Endometrial microvascular endothelial cells (primary cell): ENCODE data around the gene C10orf105. TPM values are rescaled to one million over a fixed set of nuclear protein-coding genes. Genes with fewer than 3 reads are reported as not detected.

ENCODE experiments used
- in situ Hi-C: cut with HindIII; loops from 2 replicates; pipeline ENCODE4 v1.10.0; 2017; ENCODE audit warnings: low sequenced_read_pairs, low pct_unique_long_range_greater_than_20kb; ENCODE audit errors: inconsistent ontology term
- total RNA-seq: library from RNA; depleted of rRNA; stranded (reverse); fragments of >200 nt; gene quantifications from one replicate; pipeline ENCODE4 v1.2.3, GENCODE V29; 2015; ENCODE audit errors: inconsistent ontology term

The C10orf105 gene
- total RNA-seq, 1 donor from 2014 or later: not detected

DNA sequence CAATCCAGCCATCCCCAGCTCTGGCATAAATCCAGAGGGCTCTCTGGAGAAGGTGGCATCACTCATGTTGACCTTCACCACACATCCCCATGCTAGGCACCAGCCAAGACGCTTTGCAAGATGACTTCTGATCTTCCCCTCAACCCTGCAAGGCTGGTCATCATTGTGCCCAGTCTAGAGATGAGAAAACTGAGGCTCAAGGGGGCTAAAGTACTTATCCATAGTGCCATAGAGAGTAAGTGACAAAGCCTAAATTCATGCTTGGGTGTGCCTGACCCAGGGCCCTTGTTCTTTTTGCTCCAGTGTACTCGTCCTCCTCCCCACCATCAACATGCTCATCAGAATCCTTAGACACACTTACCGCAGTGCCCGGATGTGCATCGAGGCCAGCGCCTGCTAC is 1.7 kb upstream of the C10orf105 start:
- in situ Hi-C loops: no loop called here

DNA sequence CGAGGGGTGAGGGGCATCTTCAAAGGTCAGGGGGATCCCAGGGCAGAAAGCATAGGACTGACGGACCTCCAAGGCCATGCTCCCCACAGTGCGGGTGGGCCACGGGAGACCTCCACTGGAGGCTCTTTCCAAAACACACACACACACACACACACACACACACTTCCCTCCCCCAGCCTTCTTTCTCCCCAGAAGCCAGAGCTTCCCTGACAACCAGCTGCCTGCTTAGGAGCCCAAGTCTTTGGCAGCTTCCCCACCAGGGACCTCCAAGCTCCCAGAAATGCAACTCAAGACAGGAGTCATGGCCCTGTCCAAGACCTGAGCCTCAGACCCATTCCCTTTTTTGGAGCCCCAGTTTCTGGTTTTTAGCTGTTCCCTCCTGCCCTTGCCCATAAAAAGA is 710 bp upstream of the C10orf105 start:
- in situ Hi-C loops: no loop called here

DNA sequence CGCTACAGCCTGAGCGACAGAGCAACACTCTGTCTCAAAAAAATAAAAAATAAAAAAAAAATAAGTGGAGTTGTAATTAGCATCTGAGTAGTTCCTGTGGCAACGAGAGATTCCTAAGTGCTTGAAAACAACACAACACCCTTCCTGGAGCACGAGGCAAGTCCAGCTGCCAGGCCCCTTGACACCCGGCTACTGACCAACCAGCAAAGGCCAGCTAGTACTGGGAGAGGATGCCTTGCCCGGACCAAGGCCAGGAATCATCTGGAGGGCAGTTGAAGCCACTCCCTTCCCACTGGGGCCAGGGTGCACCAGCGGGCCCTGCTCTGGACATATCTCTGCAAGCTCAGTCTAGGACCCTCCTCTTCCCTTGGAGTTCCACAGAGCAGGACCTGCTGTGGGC is 536 bp downstream of the C10orf105 start:
- in situ Hi-C loops: no loop called here

DNA sequence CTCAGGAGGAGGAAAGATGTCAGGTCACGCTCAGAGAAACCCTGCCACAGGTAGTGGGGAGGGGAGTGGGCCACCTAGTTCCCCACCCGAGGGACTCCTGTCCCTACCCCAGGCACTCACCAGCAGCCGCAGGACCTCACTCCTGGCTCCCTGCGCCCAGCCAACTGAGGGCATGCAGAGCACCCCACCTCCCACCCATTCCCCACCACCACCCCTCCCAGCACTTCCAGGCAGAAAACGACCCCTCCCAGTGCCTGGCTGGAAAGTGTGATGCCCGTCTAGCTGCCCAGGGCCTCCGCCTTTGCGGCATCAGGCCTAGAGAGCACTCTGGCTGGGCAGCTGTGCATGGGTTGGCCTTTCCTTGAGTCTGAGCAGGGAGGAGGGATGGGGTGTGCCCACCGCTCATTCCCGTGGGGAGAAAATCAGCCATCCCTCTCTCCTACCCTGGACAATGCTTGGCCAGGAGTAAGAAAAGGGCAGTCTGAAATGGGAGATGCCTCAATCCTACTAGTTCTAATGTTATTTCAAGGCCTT is 1.3 kb downstream of the C10orf105 start:
- in situ Hi-C loops: no loop called here

DNA sequence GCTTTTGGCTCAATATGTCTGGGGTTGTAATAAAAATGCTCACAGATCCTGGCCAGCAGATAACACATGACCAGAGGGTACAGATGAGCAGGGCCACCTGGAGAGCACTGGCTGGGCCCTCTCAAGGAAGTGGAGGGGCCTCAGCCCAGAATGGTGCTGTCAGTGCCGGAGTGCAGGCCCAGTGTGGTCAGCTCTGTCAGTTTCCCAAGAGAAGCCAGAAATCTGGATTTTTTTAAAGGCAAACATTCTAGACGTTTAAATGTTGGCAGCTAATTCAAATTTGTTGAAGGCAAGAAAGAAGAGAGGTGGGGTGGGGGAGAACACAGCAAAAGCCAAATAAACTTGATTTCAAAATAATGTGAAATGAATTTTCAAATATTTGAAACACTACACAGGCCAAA is 2.0 kb downstream of the C10orf105 start:
- in situ Hi-C loops: no loop called here

DNA sequence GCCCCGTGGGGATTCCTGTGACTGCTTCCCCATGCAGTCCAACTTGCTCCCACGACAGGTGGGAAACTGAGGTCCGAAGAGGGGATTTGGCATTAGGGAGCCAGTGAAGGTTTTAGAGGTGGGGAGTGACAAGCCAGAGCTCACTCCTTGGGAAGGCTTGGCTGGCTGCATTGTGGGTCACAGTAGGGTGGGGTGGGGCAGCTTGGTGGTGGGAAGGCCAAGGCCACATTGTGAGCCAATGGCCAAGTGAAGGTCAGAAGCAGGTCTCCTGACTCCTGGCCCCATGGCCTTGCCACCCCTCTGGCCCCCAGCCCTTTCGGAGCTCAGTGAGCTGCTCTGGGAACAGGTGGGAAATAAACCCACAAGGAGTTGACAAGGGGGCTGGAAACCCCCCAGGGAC is 2.5 kb downstream of the C10orf105 start:
- in situ Hi-C loops: no loop called here

DNA sequence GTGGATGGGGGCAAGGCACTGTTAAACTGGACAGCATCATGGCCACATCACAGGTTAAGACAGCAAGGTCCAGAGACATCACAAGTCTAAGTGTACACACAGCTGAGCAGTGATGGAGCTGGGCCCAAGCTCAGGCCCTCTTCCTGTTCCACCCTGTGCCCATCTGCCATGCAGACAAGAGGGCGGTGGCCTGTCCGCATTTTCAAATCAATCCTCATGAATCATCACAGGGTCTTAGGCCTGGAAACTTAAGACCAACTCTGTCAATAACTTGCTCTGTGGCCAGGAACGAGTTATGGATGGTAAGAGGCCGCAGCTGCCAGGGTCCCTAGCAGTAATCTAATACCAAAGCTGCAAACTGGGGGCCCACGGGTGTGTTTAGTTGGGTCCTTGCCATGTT is 3.2 kb downstream of the C10orf105 start:
- in situ Hi-C loops: no loop called here

DNA sequence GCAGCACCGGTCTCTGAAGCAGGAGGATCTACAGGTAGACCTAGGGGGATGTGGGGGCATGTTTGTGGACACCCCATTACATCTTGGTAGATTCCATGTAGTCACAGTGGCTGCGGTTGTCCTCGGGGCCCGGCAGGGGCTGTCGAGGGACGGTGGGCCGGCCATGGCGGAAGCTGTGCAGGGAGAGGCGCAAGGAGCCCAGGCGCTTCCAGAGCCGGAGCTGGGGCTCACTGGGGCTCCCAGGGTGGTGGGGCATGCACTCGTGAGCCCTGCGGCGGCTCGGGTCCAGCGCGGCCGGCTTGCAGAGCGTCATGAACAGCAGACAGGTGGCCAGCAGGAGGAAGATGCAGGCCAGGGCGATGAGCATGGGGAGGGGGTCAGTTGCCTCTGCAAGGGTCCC is 3.7 kb downstream of the C10orf105 start:
- in situ Hi-C loops: no loop called here

DNA sequence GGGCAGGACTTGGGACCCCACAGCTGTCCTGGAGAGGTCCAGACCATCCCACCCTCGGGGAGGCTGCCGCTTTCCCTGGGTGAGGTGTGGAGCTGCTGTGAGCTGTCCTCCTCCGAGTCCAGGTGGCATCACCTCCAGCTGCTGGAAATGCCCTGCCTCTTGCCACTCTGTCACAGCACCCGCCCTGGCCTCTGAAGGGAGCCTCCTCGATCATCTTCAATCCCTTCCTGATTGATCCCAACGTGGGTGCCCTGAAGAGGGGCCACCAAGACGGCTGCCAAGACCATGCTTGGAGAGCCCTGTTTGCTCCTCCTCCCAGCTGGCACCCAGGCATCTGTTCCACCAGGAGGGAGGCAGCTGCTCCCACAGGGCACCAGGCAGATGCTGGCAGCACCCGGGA is 4.6 kb downstream of the C10orf105 start:
- in situ Hi-C loops: no loop called here

DNA sequence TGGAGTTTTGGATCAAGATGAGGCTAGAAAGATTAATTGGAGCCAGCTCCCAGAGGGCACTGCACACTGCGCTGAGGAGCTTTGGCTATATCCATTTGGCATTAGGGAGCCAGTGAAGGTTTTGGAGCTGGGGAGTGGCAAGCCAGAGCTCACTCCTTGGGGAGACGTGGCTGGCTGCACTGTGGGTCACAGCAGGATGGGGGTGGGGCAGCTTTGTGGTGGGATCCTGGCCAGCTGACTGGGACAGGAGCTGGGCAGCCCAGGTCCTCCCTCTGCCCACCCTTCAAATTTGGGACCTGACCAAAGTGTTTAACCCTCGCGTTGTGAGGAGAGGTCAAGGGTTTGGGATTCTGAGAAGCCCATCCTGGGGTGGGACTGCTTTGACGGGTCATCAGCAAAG is 5.0 kb downstream of the C10orf105 start:
- in situ Hi-C loops: no loop called here

DNA sequence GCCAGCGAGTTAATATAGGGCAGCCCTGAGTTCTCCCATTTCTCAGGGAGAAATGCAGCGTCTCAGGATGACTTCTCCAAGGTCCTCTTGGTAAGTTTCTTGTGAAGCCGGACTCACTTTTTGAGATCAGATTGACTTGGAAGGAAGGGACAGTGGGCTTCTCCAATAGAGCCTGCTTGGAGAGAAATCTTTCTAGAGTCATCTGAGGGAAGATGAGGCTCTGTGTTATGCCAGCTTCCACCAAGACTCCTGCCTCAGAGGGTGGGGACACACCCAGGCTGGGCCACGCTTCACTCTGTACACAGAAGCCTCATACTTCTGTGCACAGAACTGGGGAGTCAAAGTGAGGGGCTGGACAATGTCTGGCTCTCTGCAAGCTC is 5.6 kb downstream of the C10orf105 start:
- in situ Hi-C loops: no loop called here

DNA sequence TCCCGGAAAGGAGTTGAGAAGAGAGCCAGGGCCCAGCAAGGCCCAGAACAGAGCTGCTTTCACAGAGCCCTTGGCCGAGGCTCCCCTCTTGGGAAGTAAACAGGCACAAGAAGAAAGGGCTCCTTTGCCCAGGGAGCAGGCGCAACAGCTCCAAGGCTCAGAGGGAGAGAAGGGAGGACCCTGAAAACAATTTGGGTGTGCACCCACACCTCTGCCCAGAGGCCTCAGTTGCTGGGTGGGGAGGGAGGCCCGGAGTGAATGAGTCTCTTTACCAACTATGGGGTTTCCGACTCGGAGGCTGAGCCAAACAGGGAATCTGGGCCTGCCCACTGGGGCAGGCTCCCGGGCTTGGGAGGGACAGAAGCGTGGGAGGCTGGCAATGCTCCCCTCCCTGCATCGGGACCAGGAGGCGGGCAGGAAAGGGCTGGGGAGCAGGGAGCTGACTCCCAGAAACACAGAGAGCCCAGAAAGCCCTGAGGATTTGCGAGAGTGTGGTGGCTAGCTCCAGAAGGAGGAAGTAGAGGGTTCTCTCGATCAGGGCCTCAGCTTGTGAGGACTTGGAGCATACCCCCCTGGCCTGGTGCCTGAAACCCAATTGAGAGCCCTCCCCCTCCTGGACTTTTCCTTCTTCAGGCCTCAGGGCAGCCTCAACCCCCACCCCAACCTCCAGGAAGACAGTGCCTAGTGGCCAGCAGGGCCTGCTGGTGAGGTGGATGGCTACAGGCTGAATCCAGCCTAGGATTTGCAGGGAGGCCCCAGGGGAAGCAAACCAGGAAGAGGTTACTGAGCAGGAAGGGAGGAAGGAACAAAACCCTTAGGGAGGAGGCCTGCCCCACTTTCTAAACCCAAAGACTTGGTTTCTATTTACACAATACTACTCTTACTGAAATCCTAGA is 6.2 kb downstream of the C10orf105 start:
- in situ Hi-C loops: no loop called here

DNA sequence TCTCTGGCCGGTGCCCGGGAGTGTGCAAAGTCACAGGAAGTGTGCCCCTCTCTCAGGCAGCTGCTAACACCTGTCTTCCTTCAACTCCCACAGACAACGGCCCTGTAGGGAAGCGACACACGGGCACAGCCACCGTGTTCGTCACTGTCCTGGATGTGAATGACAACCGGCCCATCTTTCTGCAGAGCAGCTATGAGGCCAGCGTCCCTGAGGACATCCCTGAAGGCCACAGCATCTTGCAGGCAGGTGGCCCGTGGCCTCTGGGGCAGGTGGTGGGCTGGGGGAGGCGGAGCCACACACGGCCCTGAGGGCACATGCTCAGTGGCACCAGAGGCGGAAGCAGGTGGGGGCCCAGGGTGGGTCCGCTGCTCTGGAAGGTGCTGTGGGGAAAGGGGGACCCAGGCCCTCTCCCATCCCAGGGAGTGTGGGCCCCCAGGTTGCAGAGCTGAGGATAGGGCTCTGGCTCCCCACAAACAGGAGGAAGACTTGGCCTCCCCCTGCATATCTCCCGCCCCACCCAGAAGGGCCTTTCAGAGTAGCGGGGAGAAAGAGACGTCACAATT is 6.9 kb downstream of the C10orf105 start:
- in situ Hi-C loops: no loop called here

DNA sequence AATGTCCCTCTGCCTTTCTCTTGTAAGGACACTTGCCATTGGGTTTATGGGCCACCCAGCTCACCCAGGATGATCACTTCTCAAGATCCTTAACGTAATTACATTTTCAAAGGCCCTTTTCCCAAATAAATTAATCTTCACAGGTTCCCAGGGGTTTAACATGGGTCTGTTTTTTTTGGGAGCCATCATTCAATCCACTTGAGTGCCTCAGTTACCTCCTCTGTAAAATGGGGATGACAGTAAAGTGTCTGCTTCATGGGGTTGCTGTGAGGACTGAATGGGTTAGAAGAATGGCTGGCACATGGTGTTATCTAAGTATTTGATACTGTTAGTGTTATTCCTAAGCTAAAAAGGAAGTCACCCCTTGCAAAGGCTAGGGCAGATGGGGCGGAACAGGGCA is 7.4 kb downstream of the C10orf105 start:
- in situ Hi-C loops: no loop called here

DNA sequence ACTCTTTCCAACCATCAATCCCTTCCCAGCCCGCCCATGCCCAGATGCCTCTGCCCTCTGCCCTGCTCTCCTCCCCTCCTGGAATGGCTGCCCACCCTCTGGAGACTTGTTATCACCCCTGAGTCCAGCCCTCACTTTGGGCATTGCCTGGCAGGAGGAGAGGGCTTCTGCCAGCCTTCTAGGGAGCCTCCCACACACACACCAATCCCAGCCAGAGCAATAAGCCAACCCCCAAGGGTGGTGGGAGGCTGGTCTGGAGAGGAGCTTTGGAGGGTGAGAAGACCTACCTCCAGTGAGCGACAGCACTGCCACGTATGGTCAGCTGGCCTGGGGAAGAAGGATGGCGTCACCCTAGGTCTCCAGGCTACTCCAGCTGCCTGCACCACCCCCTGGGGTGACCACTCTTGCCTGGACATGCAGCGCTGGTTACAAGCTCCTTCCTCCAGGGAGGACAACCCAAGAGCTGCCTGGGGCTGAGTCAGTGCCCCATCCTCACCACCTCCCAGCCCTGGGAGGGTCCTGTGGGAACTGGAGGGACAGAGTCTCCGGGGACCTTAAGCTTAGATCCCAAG is 8.4 kb downstream of the C10orf105 start:
- in situ Hi-C loops: no loop called here

DNA sequence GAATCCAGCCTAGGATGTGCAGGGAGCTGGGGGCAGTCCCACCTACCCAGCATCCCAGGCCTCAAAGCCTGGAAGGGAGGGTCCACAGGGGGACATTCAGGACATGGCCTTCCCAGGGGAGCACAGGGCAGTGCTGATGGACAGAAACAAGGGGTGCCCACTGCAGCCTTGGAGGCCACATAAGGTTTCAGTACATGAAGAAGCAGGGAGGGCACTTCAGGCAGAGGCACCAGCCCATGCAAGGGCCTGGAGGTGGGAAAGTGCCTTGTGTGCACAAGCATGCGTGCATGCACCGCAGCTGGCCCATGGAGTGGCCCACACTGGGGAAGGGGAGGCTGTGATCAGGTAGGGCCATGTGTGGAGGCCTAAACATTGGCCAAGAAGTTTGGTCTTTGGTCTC is 9.1 kb downstream of the C10orf105 start:
- in situ Hi-C loops: no loop called here

DNA sequence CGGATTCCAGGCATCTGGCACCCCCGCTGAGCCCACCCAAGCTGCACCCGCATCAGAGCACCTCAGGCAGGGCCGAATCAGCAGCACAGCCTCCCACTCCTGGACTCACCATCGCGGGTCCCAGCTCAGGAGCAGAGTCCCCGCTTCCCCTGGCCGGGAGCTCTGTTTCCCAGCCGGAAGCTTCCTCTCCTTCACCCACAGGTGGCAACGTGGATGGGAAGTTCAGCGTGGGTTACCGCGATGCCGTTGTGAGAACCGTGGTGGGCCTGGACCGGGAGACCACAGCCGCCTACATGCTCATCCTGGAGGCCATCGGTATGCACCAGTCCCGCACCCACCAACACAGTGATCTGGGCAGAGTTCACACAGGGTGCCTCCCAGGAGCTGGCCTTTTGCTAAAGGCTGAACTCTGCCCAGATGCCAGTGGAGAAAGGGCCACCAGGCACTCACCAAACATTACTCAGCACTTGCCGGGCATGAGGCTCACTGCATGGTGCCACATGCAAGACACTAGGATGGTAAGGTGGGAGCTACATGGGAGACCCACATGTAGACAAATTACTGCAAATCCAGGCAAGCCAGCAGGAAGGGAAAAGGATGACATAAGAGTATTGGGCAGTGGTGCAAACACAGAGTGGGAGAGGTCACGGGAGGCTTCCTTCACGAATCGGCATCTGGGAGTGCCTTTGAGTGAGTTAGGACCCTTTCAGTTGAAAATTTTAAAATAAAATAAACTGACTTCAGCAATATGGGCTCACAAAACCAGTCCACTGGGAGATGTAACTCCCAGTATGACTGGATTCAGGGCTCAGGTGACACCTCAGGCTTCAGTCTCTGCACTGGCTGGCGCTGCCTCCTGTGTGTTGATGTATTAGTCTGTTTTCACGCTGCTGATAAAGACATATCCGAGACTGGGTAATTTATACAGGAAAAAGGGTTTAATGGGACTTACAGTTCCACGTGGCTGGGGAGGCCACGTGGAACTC is 10.4 kb downstream of the C10orf105 start:
- in situ Hi-C loops: no loop called here

DNA sequence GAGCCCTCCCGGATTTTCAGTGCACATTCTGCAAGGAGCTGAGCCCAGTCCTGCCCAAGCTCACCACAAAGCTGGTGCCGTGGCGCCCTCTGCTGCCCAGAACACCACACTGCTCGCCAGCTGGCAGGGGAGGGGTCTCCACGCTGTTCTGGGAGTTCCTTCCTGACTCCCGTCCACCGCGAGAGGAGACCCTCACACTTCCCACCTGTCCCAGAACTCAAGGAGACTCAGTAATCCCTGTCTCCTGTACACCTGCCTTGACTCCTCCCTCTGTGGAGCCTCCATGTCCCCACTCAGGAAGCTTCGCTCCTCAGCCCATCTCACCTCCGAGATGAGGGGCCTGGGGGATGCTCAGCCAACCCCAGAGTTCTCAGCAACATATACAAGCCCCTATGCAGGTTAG is 11.3 kb downstream of the C10orf105 start:
- in situ Hi-C loops: no loop called here

DNA sequence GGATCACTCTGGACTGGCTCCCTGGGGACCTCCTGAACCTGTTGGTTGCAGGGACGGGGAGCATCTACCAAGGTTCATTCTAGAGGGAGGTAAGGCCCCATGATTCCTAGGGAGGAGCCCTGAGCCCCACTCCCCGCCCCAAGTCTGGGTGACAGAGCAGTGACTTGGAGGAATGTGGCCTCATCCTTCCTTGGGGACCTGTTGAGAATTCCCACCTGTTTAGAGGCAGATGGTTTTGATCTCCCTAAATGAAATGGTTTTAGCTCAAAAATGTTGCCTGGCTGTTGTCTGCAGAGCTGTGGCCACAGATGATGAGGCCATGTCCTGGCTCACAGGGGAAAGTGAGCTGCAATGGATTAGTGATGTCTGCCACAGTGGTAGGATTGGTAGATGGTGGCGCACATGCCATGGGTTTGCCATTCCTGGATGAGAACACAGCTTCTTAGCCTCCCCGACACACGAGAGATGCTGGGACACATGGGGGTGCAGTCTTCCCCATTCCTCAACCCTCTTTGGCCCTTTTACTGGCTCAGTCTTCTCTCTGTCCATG is 12.3 kb downstream of the C10orf105 start:
- in situ Hi-C loops: no loop called here
